Measurements from ENCODE around the gene SLC23A2.

SLC23A2 gene

DNA sequence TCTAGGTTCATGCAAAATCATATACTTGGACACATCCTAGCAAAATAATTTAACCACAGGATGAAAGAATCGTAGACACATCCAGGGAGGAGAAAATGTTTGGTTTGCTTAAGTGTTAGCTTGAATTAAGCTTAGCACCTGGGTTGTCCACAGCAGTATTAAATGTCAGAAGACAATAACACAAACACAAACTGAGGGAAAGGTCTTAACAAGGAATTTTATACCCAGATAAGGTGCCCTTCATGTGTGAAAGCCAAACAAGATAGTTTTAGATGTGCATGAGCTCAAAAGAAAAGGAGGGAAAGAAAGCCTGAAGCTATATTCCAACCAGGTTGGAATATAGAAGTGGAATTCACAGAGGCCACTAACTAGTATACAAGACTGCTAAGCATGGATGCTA lies 49.1 kb downstream of the SLC23A2 start:
- H3K9ac ChIP-seq (ENCODE audit: low read depth, low read length, poor library complexity) = no peak overlapping the region
- H3K14ac ChIP-seq (ENCODE audit: low read length) = no peak overlapping the region
- H3K4ac ChIP-seq (ENCODE audit: low read length) = no peak overlapping the region
- DNase-seq (ENCODE audit: low spot score) = no peak
- no peak overlapping the region for H2AFZ ChIP-seq (ENCODE audit: low read length)
- no peak overlapping the region for H3K18ac ChIP-seq (ENCODE audit: low read length)
- H3K27ac ChIP-seq (replicated peaks; ENCODE audit: low read length) = no peak overlapping the region
- H2BK5ac ChIP-seq (ENCODE audit: low read length) = no peak overlapping the region
- no peak overlapping the region for H2BK15ac ChIP-seq (ENCODE audit: low read length)
- no peak overlapping the region for H2AK5ac ChIP-seq (ENCODE audit: low read depth, low read length)
- H2BK12ac ChIP-seq (ENCODE audit: low read length) = no peak overlapping the region
- H3K79me1 ChIP-seq (ENCODE audit: low read depth, low read length) = no peaks in the 10 kb centered on the region
- no peak overlapping the region for H3K4me3 ChIP-seq (ENCODE audit: low read length in 2 of 2)
- H4K91ac ChIP-seq (ENCODE audit: low read depth, low read length, poor library complexity) = no peak overlapping the region
- no CpG with 5 or more reads among the region's 1 CpG for WGBS, 2 donors (ENCODE audit: extremely low coverage in 2 of 2, insufficient read length in 2 of 2, insufficient replicate concordance in 1 of 2)
- no peaks in the 10 kb centered on the region for H3K27me3 ChIP-seq (ENCODE audit: control insufficient read depth in 3 of 3, insufficient read depth in 3 of 3, low read depth in 1 of 3, low read length in 3 of 3)
- peaks cover 3 to 9% of the 10 kb centered on the region in 2 donors for H3K4me1 ChIP-seq (ENCODE audit: control insufficient read depth in 2 of 2, insufficient read depth in 1 of 2, low read depth in 1 of 2, low read length in 2 of 2)
- no peak overlapping the region for H3K4me2 ChIP-seq (ENCODE audit: insufficient read depth, low read length, poor library complexity, severe bottlenecking)
- H3K36me3 ChIP-seq (replicated peaks in 1 of 2; ENCODE audit: control insufficient read depth in 2 of 2, insufficient read depth in 2 of 2, low read length in 2 of 2) = no peaks in the 10 kb centered on the region
- H3K9me3 ChIP-seq (replicated peaks in 1 of 2; ENCODE audit: control insufficient read depth in 2 of 2, insufficient read depth in 1 of 2, low read depth in 1 of 2, low read length in 2 of 2) = peaks cover 2 to 3% of the 10 kb centered on the region in 2 donors
- H3K23ac ChIP-seq (ENCODE audit: low read depth, low read length, poor library complexity) = no peak overlapping the region
- no peak overlapping the region for H4K8ac ChIP-seq (ENCODE audit: low read depth, low read length)
- H2BK120ac ChIP-seq (ENCODE audit: low read depth, low read length) = no peak overlapping the region

DNA sequence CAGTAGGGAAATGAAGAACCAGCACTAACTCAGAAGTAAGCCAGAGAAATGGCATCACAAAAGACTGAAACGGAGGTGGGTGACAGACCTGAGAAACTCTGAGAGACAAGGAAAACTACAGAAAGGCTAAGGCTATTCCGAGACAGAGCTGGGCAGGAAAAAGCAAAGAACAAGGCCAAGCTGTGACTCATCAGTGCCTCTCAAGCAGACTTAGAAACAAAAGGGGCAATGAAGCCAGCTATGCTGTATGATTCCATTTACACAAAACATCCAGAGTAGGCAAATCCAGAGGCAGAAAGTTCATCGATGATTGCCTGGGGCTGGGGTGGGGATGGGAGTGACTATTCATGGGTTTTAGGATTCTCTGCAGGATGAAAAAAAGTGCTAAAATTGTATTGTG lies 50.0 kb downstream of the SLC23A2 start:
- Histone ChIP-seq H3K4me1 (ENCODE audit: control insufficient read depth in 2 of 2, insufficient read depth in 1 of 2, low read depth in 1 of 2, low read length in 2 of 2) (peaks cover 3 to 15% of the 10 kb centered on the region in 2 donors), H2BK15ac (ENCODE audit: low read length) (no peak overlapping the region), H3K9ac (ENCODE audit: low read depth, low read length, poor library complexity) (no peak overlapping the region), H3K4ac (ENCODE audit: low read length) (no peak overlapping the region), H3K23ac (ENCODE audit: low read depth, low read length, poor library complexity) (no peak overlapping the region), H4K8ac (ENCODE audit: low read depth, low read length) (no peak overlapping the region), H3K18ac (ENCODE audit: low read length) (no peak overlapping the region), H3K79me1 (ENCODE audit: low read depth, low read length) (no peaks in the 10 kb centered on the region), H2BK5ac (ENCODE audit: low read length) (no peak overlapping the region), H3K4me2 (ENCODE audit: insufficient read depth, low read length, poor library complexity, severe bottlenecking) (no peak overlapping the region), H3K36me3 (replicated peaks in 1 of 2; ENCODE audit: control insufficient read depth in 2 of 2, insufficient read depth in 2 of 2, low read length in 2 of 2) (no peaks in the 10 kb centered on the region), H2BK12ac (ENCODE audit: low read length) (no peak overlapping the region), H3K4me3 (ENCODE audit: low read length in 2 of 2) (no peak overlapping the region), H2AK5ac (ENCODE audit: low read depth, low read length) (no peak overlapping the region), H3K9me3 (replicated peaks in 1 of 2; ENCODE audit: control insufficient read depth in 2 of 2, insufficient read depth in 1 of 2, low read depth in 1 of 2, low read length in 2 of 2) (peaks cover 2 to 3% of the 10 kb centered on the region in 2 donors), H3K27ac (replicated peaks; ENCODE audit: low read length) (no peak overlapping the region), H3K27me3 (ENCODE audit: control insufficient read depth in 3 of 3, insufficient read depth in 3 of 3, low read depth in 1 of 3, low read length in 3 of 3) (no peaks in the 10 kb centered on the region), H2AFZ (ENCODE audit: low read length) (no peak overlapping the region), H3K14ac (ENCODE audit: low read length) (no peak overlapping the region), H2BK120ac (ENCODE audit: low read depth, low read length) (no peak overlapping the region), H4K91ac (ENCODE audit: low read depth, low read length, poor library complexity) (no peak overlapping the region)
- WGBS, 2 donors (ENCODE audit: extremely low coverage in 2 of 2, insufficient read length in 2 of 2, insufficient replicate concordance in 1 of 2) = no CpG with 5 or more reads among the region's 3 CpGs
- DNase-seq (ENCODE audit: low spot score) = no peak

DNA sequence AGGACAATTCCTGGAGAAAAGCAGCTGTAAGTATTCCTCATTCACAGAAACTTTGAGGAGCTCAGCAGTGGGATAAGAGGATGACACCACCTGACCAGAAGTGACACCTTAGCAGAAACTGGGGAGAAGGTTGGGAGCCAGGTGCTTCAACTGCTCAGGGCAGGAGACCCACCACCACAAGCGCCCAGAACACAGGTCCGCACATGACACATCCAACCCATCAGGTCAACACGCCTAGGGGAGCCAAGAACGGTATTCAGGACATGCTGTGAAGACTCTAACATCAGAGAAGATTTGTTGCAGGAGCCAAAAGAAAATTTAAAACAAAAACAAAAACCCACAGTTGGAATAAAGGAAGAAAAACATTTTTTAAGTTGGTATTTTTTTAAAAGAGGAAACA lies 50.5 kb downstream of the SLC23A2 start:
- Histone ChIP-seq H2BK15ac (ENCODE audit: low read length) (no peak overlapping the region), H3K79me1 (ENCODE audit: low read depth, low read length) (no peaks in the 10 kb centered on the region), H3K4me2 (ENCODE audit: insufficient read depth, low read length, poor library complexity, severe bottlenecking) (no peak overlapping the region), H4K91ac (ENCODE audit: low read depth, low read length, poor library complexity) (no peak overlapping the region), H3K4me1 (ENCODE audit: control insufficient read depth in 2 of 2, insufficient read depth in 1 of 2, low read depth in 1 of 2, low read length in 2 of 2) (peaks cover 3 to 15% of the 10 kb centered on the region in 2 donors), H3K9ac (ENCODE audit: low read depth, low read length, poor library complexity) (no peak overlapping the region), H2BK12ac (ENCODE audit: low read length) (no peak overlapping the region), H2BK120ac (ENCODE audit: low read depth, low read length) (no peak overlapping the region), H3K18ac (ENCODE audit: low read length) (no peak overlapping the region), H3K4me3 (ENCODE audit: low read length in 2 of 2) (no peak overlapping the region), H3K23ac (ENCODE audit: low read depth, low read length, poor library complexity) (no peak overlapping the region), H3K27ac (replicated peaks; ENCODE audit: low read length) (no peak overlapping the region), H3K14ac (ENCODE audit: low read length) (no peak overlapping the region), H2AFZ (ENCODE audit: low read length) (no peak overlapping the region), H3K36me3 (replicated peaks in 1 of 2; ENCODE audit: control insufficient read depth in 2 of 2, insufficient read depth in 2 of 2, low read length in 2 of 2) (no peaks in the 10 kb centered on the region), H2AK5ac (ENCODE audit: low read depth, low read length) (no peak overlapping the region), H3K4ac (ENCODE audit: low read length) (no peak overlapping the region), H4K8ac (ENCODE audit: low read depth, low read length) (no peak overlapping the region), H2BK5ac (ENCODE audit: low read length) (no peak overlapping the region), H3K9me3 (replicated peaks in 1 of 2; ENCODE audit: control insufficient read depth in 2 of 2, insufficient read depth in 1 of 2, low read depth in 1 of 2, low read length in 2 of 2) (peaks cover 2 to 3% of the 10 kb centered on the region in 2 donors), H3K27me3 (ENCODE audit: control insufficient read depth in 3 of 3, insufficient read depth in 3 of 3, low read depth in 1 of 3, low read length in 3 of 3) (no peaks in the 10 kb centered on the region)
- WGBS, 2 donors (ENCODE audit: extremely low coverage in 2 of 2, insufficient read length in 2 of 2, insufficient replicate concordance in 1 of 2) = no CpG with 5 or more reads among the region's 4 CpGs
- DNase-seq (ENCODE audit: low spot score) = no peak

DNA sequence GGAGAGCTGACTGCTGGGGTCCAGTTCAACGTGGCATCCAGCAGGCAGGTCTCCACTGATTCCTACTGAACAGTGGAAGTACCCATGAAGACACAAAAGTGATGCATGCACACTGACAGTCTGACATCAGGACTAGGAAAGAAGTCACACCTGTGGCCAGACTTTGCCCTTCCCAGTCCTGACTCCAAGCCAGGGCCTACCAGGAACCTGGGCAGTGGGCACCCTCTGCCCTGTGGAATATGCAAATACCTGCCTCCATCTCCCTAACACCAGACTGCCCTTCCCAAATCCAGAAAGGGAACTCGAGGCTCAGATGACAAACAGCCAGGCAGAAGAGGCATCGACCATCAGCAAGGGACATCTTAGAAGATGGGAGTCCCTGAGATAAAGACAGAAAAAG lies 50.9 kb downstream of the SLC23A2 start:
- WGBS, 2 donors (ENCODE audit: extremely low coverage in 2 of 2, insufficient read length in 2 of 2, insufficient replicate concordance in 1 of 2) = no CpG with 5 or more reads among the region's 3 CpGs

More for the DNA sequence above, 50.9 kb downstream of the SLC23A2 start:
- Histone ChIP-seq H2BK12ac (ENCODE audit: low read length) (no peak overlapping the region), H2BK120ac (ENCODE audit: low read depth, low read length) (no peak overlapping the region), H2BK15ac (ENCODE audit: low read length) (no peak overlapping the region), H4K91ac (ENCODE audit: low read depth, low read length, poor library complexity) (no peak overlapping the region), H3K27ac (replicated peaks; ENCODE audit: low read length) (no peak overlapping the region), H2AK5ac (ENCODE audit: low read depth, low read length) (no peak overlapping the region), H2BK5ac (ENCODE audit: low read length) (no peak overlapping the region), H2AFZ (ENCODE audit: low read length) (no peak overlapping the region), H3K4me3 (ENCODE audit: low read length in 2 of 2) (no peak overlapping the region), H3K4me2 (ENCODE audit: insufficient read depth, low read length, poor library complexity, severe bottlenecking) (no peak overlapping the region), H3K23ac (ENCODE audit: low read depth, low read length, poor library complexity) (no peak overlapping the region), H3K9me3 (replicated peaks in 1 of 2; ENCODE audit: control insufficient read depth in 2 of 2, insufficient read depth in 1 of 2, low read depth in 1 of 2, low read length in 2 of 2) (peaks cover 2 to 3% of the 10 kb centered on the region in 2 donors), H4K8ac (ENCODE audit: low read depth, low read length) (no peak overlapping the region), H3K27me3 (ENCODE audit: control insufficient read depth in 3 of 3, insufficient read depth in 3 of 3, low read depth in 1 of 3, low read length in 3 of 3) (no peaks in the 10 kb centered on the region), H3K4ac (ENCODE audit: low read length) (no peak overlapping the region), H3K9ac (ENCODE audit: low read depth, low read length, poor library complexity) (no peak overlapping the region), H3K79me1 (ENCODE audit: low read depth, low read length) (no peaks in the 10 kb centered on the region), H3K14ac (ENCODE audit: low read length) (no peak overlapping the region), H3K18ac (ENCODE audit: low read length) (no peak overlapping the region), H3K4me1 (ENCODE audit: control insufficient read depth in 2 of 2, insufficient read depth in 1 of 2, low read depth in 1 of 2, low read length in 2 of 2) (peaks cover 3 to 15% of the 10 kb centered on the region in 2 donors), H3K36me3 (replicated peaks in 1 of 2; ENCODE audit: control insufficient read depth in 2 of 2, insufficient read depth in 2 of 2, low read length in 2 of 2) (no peaks in the 10 kb centered on the region)
- DNase-seq (ENCODE audit: low spot score) = no peak

All from neuronal stem cell (in vitro differentiated cells).